Measurements from ENCODE around the gene PCBD2.
"Not testable (repeated sequence)": the region's sequence is repeated elsewhere in the genome, so short reads cannot be mapped to it uniquely, and the experiment has no call there.

PCBD2 gene

DNA sequence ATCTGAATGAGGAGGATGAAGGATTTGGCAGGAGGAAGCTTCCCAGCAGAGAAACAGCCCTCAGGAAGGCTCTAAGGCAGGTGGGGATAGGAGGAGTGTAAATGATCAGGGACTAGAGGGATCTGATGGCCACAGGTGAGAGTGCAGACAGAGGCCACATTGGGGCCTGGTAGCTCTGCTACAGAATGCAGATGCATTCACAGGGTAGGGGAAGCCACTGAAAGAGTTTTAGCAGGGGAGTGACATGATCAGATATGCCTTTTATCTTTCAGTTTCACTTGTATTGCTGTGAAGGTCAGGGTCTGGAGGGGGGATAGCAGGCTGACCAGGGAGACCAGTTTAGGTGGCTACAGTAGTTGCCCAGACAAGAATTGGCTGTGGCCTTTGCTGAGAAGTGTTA lies 27.8 kb upstream of the PCBD2 start:
- no peak overlapping the region for H3K4me3 ChIP-seq (ENCODE audit: low read depth, low read length)
- no peak for DNase-seq (ENCODE audit: low read depth)
- TF ChIP-seq CTCF (IDR thresholded peaks at IDR 0.05; ENCODE audit: low read depth, low read length, missing control alignments) = no peak

DNA sequence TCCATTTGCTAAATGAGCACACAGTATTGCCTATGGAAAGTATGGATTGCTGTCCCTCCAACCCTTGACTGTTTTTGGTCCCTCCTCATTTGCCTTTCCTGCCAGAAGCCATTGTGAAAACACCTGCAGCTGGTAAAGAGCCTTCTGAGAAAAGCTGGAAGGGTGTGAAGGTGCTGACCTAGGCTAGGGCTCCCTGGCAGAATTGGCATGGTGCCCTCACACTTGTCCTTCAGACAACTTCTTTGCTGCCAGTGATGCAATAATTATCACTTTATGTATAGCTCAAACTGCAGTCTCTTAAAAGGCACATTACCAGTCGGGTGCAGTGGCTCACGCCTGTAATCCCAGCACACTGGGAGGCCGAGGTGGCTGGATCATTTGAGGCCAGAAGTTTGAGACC lies 26.5 kb upstream of the PCBD2 start:
- TF ChIP-seq CTCF (IDR thresholded peaks at IDR 0.05; ENCODE audit: low read depth, low read length, missing control alignments) = no peak
- no peak for DNase-seq (ENCODE audit: low read depth)
- no peak overlapping the region for H3K4me3 ChIP-seq (ENCODE audit: low read depth, low read length)

DNA sequence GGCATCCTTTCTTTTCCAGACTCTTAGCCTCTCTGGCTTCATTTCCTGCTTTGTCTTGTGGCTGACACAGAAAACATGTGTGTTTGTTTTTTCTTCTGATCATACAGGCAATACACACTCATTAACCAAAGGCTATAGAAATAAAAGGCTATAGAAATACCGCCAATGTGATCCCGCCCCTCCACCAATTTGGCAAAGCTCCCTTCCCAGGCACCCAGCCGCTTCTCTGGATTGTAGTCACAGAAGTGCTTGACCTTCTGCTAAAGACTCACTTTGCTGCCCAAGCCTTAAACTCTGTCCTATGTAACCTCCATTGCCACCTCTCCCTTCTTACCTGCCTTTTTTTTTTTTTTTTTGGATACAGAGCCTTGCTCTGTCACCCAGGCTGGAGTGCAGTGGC lies 25.5 kb upstream of the PCBD2 start:
- TF ChIP-seq CTCF (IDR thresholded peaks at IDR 0.05; ENCODE audit: low read depth, low read length, missing control alignments) = no peak
- no peak overlapping the region for H3K4me3 ChIP-seq (ENCODE audit: low read depth, low read length)
- DNase-seq (ENCODE audit: low read depth) = no peak

GRCh38 chr5:134880937-134881336 lies 24.0 kb upstream of the PCBD2 start:
- H3K4me3 ChIP-seq (ENCODE audit: low read depth, low read length) = not testable (repeated sequence)

GRCh38 chr5:134881711-134882110 lies 23.2 kb upstream of the PCBD2 start:
- H3K4me3 ChIP-seq (ENCODE audit: low read depth, low read length); DNase-seq (ENCODE audit: low read depth): not testable (repeated sequence)

More at GRCh38 chr5:134880937-134881336, 24.0 kb upstream of the PCBD2 start:
- not testable (repeated sequence) for DNase-seq (ENCODE audit: low read depth)

GRCh38 chr5:134887593-134888159 lies 17.3 kb upstream of the PCBD2 start:
- no peak for TF ChIP-seq CTCF (IDR thresholded peaks at IDR 0.05; ENCODE audit: low read depth, low read length, missing control alignments)
- no peak overlapping the region for H3K4me3 ChIP-seq (ENCODE audit: low read depth, low read length)
- DNase-seq (ENCODE audit: low read depth) = no peak

DNA sequence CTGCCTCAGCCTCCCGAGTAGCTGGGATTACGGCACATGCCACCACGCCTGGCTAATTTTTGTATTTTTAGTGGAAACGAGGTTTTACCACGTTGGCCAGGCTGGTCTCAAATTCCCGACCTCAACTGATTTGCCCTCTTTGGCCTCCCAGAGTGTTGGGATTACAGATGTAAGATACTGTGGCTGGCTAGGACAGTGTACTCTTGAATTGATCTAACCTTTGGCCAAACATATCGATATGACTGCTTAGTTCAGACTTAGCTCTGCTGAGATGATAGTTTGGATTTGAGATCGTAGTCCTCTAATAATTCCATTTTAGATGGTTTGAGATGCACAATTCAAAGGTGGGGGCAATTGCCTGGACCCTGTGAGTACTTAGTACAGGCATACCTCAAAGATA lies 15.6 kb upstream of the PCBD2 start:
- H3K4me3 ChIP-seq (ENCODE audit: low read depth, low read length) = no peak overlapping the region
- TF ChIP-seq CTCF (IDR thresholded peaks at IDR 0.05; ENCODE audit: low read depth, low read length, missing control alignments) = no peak
- DNase-seq (ENCODE audit: low read depth) = no peak

GRCh38 chr5:134891473-134891872 lies 13.5 kb upstream of the PCBD2 start:
- no peak for DNase-seq (ENCODE audit: low read depth)
- H3K4me3 ChIP-seq (ENCODE audit: low read depth, low read length) = no peak overlapping the region
- TF ChIP-seq CTCF (IDR thresholded peaks at IDR 0.05; ENCODE audit: low read depth, low read length, missing control alignments) = no peak
